ENCODE results near the gene MPDZ. TPM values are rescaled to one million over a fixed set of nuclear protein-coding genes. Genes with fewer than 3 reads are reported as not detected.

Gene MPDZ
- total RNA-seq, 6 experiments from 2014 or later, result 25.2 to 27.5 (median 26.9) TPM

DNA sequence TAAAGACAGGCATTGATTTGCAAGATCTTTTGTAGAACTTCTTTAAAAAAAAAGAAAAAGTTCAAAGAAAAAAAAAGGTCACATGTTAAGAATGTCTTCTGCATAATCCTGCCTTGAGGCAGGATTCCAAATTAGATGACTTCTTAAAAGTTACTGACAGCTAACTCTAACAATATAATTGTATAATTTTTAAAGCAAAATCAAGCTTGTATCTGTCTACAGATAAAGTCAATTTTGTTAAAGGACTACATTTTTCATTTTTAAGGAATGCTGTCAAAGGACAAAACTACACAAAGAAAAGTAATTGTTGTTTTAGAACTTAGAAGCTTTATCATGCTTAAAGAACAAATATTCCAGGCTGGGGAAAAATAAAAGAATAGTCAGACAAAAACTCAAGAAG, 57.8 kb downstream of the MPDZ start:
- H3K36me3 Mint-ChIP-seq (ENCODE audit: low read depth), result peaks cover 9% of the 10 kb centered on the region
- H3K4me3 Mint-ChIP-seq, result no peak overlapping the region
- 0 out of 2 replicates have a peak, but pooled peaks cover 6% of the 10 kb centered on the region for H3K4me1 Mint-ChIP-seq (ENCODE audit: low read depth)
- TF ChIP-seq, protein P1, sequence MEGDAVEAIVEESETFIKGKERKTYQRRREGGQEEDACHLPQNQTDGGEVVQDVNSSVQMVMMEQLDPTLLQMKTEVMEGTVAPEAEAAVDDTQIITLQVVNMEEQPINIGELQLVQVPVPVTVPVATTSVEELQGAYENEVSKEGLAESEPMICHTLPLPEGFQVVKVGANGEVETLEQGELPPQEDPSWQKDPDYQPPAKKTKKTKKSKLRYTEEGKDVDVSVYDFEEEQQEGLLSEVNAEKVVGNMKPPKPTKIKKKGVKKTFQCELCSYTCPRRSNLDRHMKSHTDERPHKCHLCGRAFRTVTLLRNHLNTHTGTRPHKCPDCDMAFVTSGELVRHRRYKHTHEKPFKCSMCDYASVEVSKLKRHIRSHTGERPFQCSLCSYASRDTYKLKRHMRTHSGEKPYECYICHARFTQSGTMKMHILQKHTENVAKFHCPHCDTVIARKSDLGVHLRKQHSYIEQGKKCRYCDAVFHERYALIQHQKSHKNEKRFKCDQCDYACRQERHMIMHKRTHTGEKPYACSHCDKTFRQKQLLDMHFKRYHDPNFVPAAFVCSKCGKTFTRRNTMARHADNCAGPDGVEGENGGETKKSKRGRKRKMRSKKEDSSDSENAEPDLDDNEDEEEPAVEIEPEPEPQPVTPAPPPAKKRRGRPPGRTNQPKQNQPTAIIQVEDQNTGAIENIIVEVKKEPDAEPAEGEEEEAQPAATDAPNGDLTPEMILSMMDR (IDR thresholded peaks at IDR 0.05), result no peak
- DNase-seq, result no peak
- H3K27ac Mint-ChIP-seq, result no peak overlapping the region
- no peaks in the 10 kb centered on the region; the same call in 1 of the 2 replicates for H3K27me3 Mint-ChIP-seq (ENCODE audit: insufficient read depth)
- H3K9me3 Mint-ChIP-seq, result no peaks in the 10 kb centered on the region

DNA sequence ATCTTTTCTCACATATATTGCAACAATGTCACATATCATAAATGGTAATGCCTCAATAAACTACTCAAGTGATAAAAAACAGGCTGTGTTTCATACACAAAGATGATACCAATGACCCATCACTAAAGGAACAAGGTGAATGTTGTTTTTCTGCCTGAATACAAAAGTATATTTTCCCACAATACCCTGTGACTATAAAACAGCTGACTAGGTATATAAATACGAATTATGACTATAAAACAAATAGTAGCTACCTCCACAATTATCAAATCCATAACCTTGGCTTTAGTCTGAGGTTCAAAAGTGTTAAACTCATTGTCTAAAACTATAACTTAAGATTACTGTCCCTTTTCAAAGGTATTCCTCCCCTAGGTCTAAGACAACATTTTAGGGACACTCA, 58.7 kb downstream of the MPDZ start:
- 0 out of 2 replicates have a peak, but pooled peaks cover 6% of the 10 kb centered on the region for H3K4me1 Mint-ChIP-seq (ENCODE audit: low read depth)
- H3K4me3 Mint-ChIP-seq, result no peak overlapping the region
- TF ChIP-seq, protein P1 (IDR thresholded peaks at IDR 0.05), result no peak
- no peak for DNase-seq
- no peak overlapping the region for H3K27ac Mint-ChIP-seq
- no peaks in the 10 kb centered on the region for H3K9me3 Mint-ChIP-seq
- no peaks in the 10 kb centered on the region; the same call in 1 of the 2 replicates for H3K27me3 Mint-ChIP-seq (ENCODE audit: insufficient read depth)
- peaks cover 5% of the 10 kb centered on the region for H3K36me3 Mint-ChIP-seq (ENCODE audit: low read depth)

- Mint-ChIP-seq H3K4me1 (ENCODE audit: low read depth) (no peaks in the 10 kb centered on the region), H3K27ac (no peak overlapping the region), H3K36me3 (ENCODE audit: low read depth) (peaks cover under 1% of the 10 kb centered on the region), H3K27me3 (ENCODE audit: insufficient read depth) (no peaks in the 10 kb centered on the region), H3K4me3 (no peak overlapping the region), H3K9me3 (no peaks in the 10 kb centered on the region)
- no peak for DNase-seq
- TF ChIP-seq, protein P1 (IDR thresholded peaks at IDR 0.05), result no peak
These were observed 63.5 kb downstream of the MPDZ start for GRCh38 chr9:13215791-13216554.

DNA sequence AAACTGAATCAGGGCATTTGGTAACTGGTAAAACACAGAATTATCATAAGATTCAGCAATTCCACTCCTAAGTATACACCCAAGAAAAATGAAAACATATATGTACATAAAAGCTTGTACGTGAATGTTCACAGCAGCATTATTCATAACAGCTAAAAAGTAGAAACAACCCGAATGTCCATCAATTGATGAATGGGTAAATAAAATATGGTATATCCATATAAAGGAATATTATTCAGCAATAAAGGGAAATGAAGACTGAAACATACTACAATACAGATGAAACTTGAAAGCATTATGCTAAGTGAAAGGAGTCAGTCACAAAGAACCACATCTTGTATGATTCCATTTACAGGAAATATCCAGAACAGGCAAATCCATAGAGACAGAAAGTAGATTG, 65.5 kb downstream of the MPDZ start:
- no peak overlapping the region for H3K27ac Mint-ChIP-seq
- no peak overlapping the region for H3K4me3 Mint-ChIP-seq
- no peaks in the 10 kb centered on the region for H3K9me3 Mint-ChIP-seq
- DNase-seq, result no peak
- TF ChIP-seq, protein P1 (IDR thresholded peaks at IDR 0.05), result no peak
- no peaks in the 10 kb centered on the region; the same call in 1 of the 2 replicates for H3K36me3 Mint-ChIP-seq (ENCODE audit: low read depth)
- H3K27me3 Mint-ChIP-seq (ENCODE audit: insufficient read depth), result no peaks in the 10 kb centered on the region
- H3K4me1 Mint-ChIP-seq (ENCODE audit: low read depth), result peaks cover 8% of the 10 kb centered on the region

DNA sequence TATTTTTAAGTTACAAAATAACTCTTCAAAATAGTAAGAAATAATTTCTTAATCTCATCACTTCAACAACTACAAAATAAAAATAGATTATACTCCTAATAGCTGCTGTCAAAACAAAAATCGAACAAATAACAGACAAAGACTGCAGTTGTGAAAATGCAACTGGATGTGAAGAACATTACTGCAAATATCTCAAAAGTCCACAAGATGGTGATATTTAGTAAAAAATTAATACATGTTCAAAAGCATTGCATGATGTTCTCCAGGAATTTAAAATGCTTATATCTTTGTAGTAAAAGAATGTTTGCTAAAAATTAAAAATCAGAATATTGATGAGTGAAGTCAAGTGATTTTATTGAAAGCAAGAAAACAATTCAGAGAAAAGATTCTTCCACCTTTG, 66.2 kb downstream of the MPDZ start:
- TF ChIP-seq, protein P1 (IDR thresholded peaks at IDR 0.05), result peak; percentile 79
- Mint-ChIP-seq H3K36me3 (ENCODE audit: low read depth) (no peaks in the 10 kb centered on the region; the same call in 1 of the 2 replicates), H3K4me3 (no peak overlapping the region), H3K27me3 (ENCODE audit: insufficient read depth) (no peaks in the 10 kb centered on the region), H3K9me3 (no peaks in the 10 kb centered on the region), H3K4me1 (ENCODE audit: low read depth) (peaks cover 8% of the 10 kb centered on the region), H3K27ac (no peak overlapping the region)
- peak; percentile 21 for DNase-seq

Measured in HFFc6 (cell line).